Activated T-helper 1 cell treated with anti-CD3 and anti-CD28 coated beads, Interleukin-2, amount 50 U/mL, for 16 hours (primary cell): Measurements from ENCODE around the gene PCNT.

Source experiments
- DNase-seq, 2 donors: peaks; one replicate each; pipeline ENCODE4 v3.0.0-alpha.2; 2020; ENCODE audit warnings: low read depth in 1 of 2, low spot score in 1 of 2

The PCNT gene

GRCh38 chr21:46329796-46330195, 5.8 kb downstream of the PCNT start:
- DNase-seq, result no peak

GRCh38 chr21:46334351-46335140, 10.6 kb downstream of the PCNT start:
- no peak for DNase-seq

- no peak for DNase-seq
Observed at GRCh38 chr21:46336603-46337002, 12.6 kb downstream of the PCNT start.

GRCh38 chr21:46340998-46341397, 17.0 kb downstream of the PCNT start:
- no peak for DNase-seq

GRCh38 chr21:46344219-46344915, 20.4 kb downstream of the PCNT start:
- no peak for DNase-seq

- DNase-seq, result no peak
Observed at GRCh38 chr21:46345861-46346260, 21.9 kb downstream of the PCNT start.

- no peak for DNase-seq
Observed at GRCh38 chr21:46346296-46347202, 22.6 kb downstream of the PCNT start.

GRCh38 chr21:46347203-46347550, 23.2 kb downstream of the PCNT start:
- no peak for DNase-seq

- no peak for DNase-seq
Observed at GRCh38 chr21:46347791-46348381, 23.9 kb downstream of the PCNT start.

GRCh38 chr21:46349134-46349760, 25.3 kb downstream of the PCNT start:
- no peak for DNase-seq

- no peak for DNase-seq
Observed at GRCh38 chr21:46350571-46350970, 26.6 kb downstream of the PCNT start.

- no peak for DNase-seq
Observed at GRCh38 chr21:46350981-46351380, 27.0 kb downstream of the PCNT start.

GRCh38 chr21:46351476-46352163, 27.7 kb downstream of the PCNT start:
- DNase-seq, result no peak

GRCh38 chr21:46352164-46352515, 28.2 kb downstream of the PCNT start:
- DNase-seq, result no peak

GRCh38 chr21:46352913-46353312, 29.0 kb downstream of the PCNT start:
- DNase-seq, result no peak

- DNase-seq, result no peak
Observed at GRCh38 chr21:46354046-46354445, 30.1 kb downstream of the PCNT start.

- DNase-seq, result no peak
Observed at GRCh38 chr21:46354518-46354917, 30.6 kb downstream of the PCNT start.

GRCh38 chr21:46355161-46356004, 31.4 kb downstream of the PCNT start:
- DNase-seq, result no peak

GRCh38 chr21:46356005-46356338, 32.0 kb downstream of the PCNT start:
- DNase-seq, result no peak
